HCT116 (cell line): ENCODE data around the gene NDUFB10. TPM values are rescaled to one million over a fixed set of nuclear protein-coding genes. Genes with fewer than 3 reads are reported as not detected.
"Not testable (repeated sequence)": the region's sequence is repeated elsewhere in the genome, so short reads cannot be mapped to it uniquely, and the experiment has no call there.

Source experiments
- ATAC-seq: fragments of 200-7000 bp; cut with Tn5 transposase; 2 replicates; pipeline ENCODE4 v1.9.1; 2020; ENCODE audit warnings: mild to moderate bottlenecking, moderate library complexity
- BruUV-seq: library from RNA; stranded (reverse); fragments of 400-500 nt; replicated peaks from 2 replicates; lab custom pipeline; 2021; lab: Mats Ljungman, UMichigan
- CTCF ChIA-PET: fragments of 300-600 bp; sonication (Branson Sonifier 250); formaldehyde crosslinking; loops from one replicate; lab custom pipeline; 2021; ENCODE audit warnings: antibody characterized with exemption; lab: Charles Lee
- POLR2A ChIA-PET: fragments of 300-600, 350-600 bp; sonication (Branson Sonifier 250); formaldehyde crosslinking; loops from one replicate; lab custom pipeline; 2021; ENCODE audit warnings: antibody characterized with exemption; lab: Charles Lee
- RAD21 ChIA-PET, 2 experiments: fragments of 300-600 bp; sonication (Branson Sonifier 250); formaldehyde crosslinking; loops; one replicate each; lab custom pipeline; 2023; ENCODE audit warnings: low total read pairs in 2 of 2; ENCODE audit not compliant: uncharacterized antibody in 2 of 2, unreplicated experiment in 2 of 2, low non-redundant PET in 1 of 2; lab: Charles Lee
- DNase-seq: peaks from one replicate; pipeline ENCODE4 v3.0.0-alpha.2; 2010; ENCODE audit warnings: low read depth, low spot score
- H2AFZ ChIP-seq: fragments of 200-600 bp; shearing (Covaris generic), sonication (generic); 2 replicates; pipeline ENCODE4 v1.6.1; 2017; ENCODE audit warnings: low read depth, mixed run types, mixed read lengths, antibody characterized with exemption, low read length; ENCODE audit not compliant: poor library complexity, severe bottlenecking
- H3K27ac ChIP-seq: 2 replicates; pipeline ENCODE4 v1.5.1; 2012; ENCODE audit warnings: low read depth, low read length
- H3K27me3 ChIP-seq: fragments of 200-600 bp; sonication (generic); 2 replicates; pipeline ENCODE4 v1.6.1; 2016; ENCODE audit warnings: mixed run types, low read length, mixed read lengths; ENCODE audit not compliant: insufficient read depth
- H3K36me3 ChIP-seq, 2 experiments: fragments of 200-500 bp in 1 of 2; fragments of 200-600 bp in 1 of 2; sonication (Bioruptor generic) in 1 of 2; sonication (generic) in 1 of 2; 2 replicates each; pipeline versions ENCODE4 v1.5.1 to v1.6.1; 2014 to 2016; ENCODE audit warnings: low read length in 2 of 2, inconsistent platforms in 1 of 2, mixed read lengths in 1 of 2, mixed run types in 1 of 2; ENCODE audit not compliant: insufficient read depth in 2 of 2, control insufficient read depth in 1 of 2
- H3K4me1 ChIP-seq, 2 experiments: fragments of 200-600 bp in 1 of 2; sonication (generic) in 1 of 2; 2 replicates each; pipeline versions ENCODE4 v1.5.1 to v1.6.1; 2012 to 2017; ENCODE audit warnings: low read length in 2 of 2, inconsistent platforms in 1 of 2, mild to moderate bottlenecking in 1 of 2, mixed read lengths in 1 of 2, mixed run types in 1 of 2, moderate library complexity in 1 of 2; ENCODE audit not compliant: insufficient read depth in 2 of 2, control insufficient read depth in 1 of 2
- H3K4me2 ChIP-seq: fragments of 200-600 bp; sonication (generic); 2 replicates; pipeline ENCODE4 v1.6.1; 2017; ENCODE audit warnings: mixed run types, low read length, mixed read lengths
- H3K4me3 ChIP-seq, 2 experiments: fragments of 200-600 bp in 1 of 2; sonication (generic) in 1 of 2; replicated peaks in 1 of 2; 2 replicates each; pipeline ENCODE4 v1.5.1; 2011 to 2016; ENCODE audit warnings: low read length in 2 of 2, control low read depth in 1 of 2, low read depth in 1 of 2, mild to moderate bottlenecking in 1 of 2, mixed read lengths in 1 of 2, mixed run types in 1 of 2
- H3K79me2 ChIP-seq: fragments of 200-600 bp; sonication (generic); 2 replicates; pipeline ENCODE4 v1.6.1; 2017; ENCODE audit warnings: mild to moderate bottlenecking, mixed run types, low read length, moderate library complexity, mixed read lengths; ENCODE audit not compliant: insufficient read depth
- H3K9ac ChIP-seq: fragments of 200-600 bp; sonication (generic); 2 replicates; pipeline ENCODE4 v1.6.1; 2016; ENCODE audit warnings: low read length, mixed read lengths
- H3K9me2 ChIP-seq: fragments of 200-600 bp; sonication (generic), shearing (Covaris generic); 2 replicates; pipeline ENCODE4 v1.6.1; 2017; ENCODE audit warnings: mixed run types, mild to moderate bottlenecking, moderate library complexity; ENCODE audit not compliant: insufficient read depth
- H3K9me3 ChIP-seq, 2 experiments: fragments of 200-500 bp in 1 of 2; fragments of 200-600 bp in 1 of 2; sonication (Bioruptor generic) in 1 of 2; sonication (generic) in 1 of 2; 2 replicates each; pipeline ENCODE4 v1.6.1; 2014 to 2017; ENCODE audit warnings: low read length in 2 of 2, mixed read lengths in 2 of 2, inconsistent platforms in 1 of 2, low read depth in 1 of 2, mild to moderate bottlenecking in 1 of 2, mixed run types in 1 of 2, moderate library complexity in 1 of 2; ENCODE audit not compliant: control insufficient read depth in 1 of 2, insufficient read depth in 1 of 2
- H4K20me1 ChIP-seq: fragments of 200-600 bp; sonication (generic), shearing (Covaris generic); 2 replicates; pipeline ENCODE4 v1.6.1; 2017; ENCODE audit warnings: mixed run types, mild to moderate bottlenecking, moderate library complexity; ENCODE audit not compliant: insufficient read depth
- CBX3 ChIP-seq: IDR thresholded peaks from 2 replicates; pipeline ENCODE4 v1.6.1; 2012; ENCODE audit warnings: low read depth
- EGR1 ChIP-seq: IDR thresholded peaks from 2 replicates; pipeline ENCODE4 v1.6.1; 2012; ENCODE audit warnings: low read depth
- ELF1 ChIP-seq: IDR thresholded peaks from 2 replicates; pipeline ENCODE4 v1.6.1; 2012; ENCODE audit warnings: low read depth, borderline replicate concordance
- EZH2phosphoT487 ChIP-seq: fragments of 200-600 bp; IDR thresholded peaks from 2 replicates; pipeline ENCODE4 v1.6.1; 2018; ENCODE audit warnings: antibody characterized with exemption, borderline replicate concordance
- FOSL1 ChIP-seq: IDR thresholded peaks from 2 replicates; pipeline ENCODE4 v1.6.1; 2012; ENCODE audit warnings: low read depth
- POLR2AphosphoS5 ChIP-seq: IDR thresholded peaks from 2 replicates; pipeline ENCODE4 v1.6.1; 2011; ENCODE audit warnings: mild to moderate bottlenecking, low read depth, low read length, moderate library complexity
- RAD21 ChIP-seq: IDR thresholded peaks from 2 replicates; pipeline ENCODE4 v1.6.1; 2012; ENCODE audit warnings: low read depth, mild to moderate bottlenecking
- SIN3A ChIP-seq: IDR thresholded peaks from 2 replicates; pipeline ENCODE4 v1.6.1; 2012; ENCODE audit warnings: low read depth
- SP1 ChIP-seq: IDR thresholded peaks from 2 replicates; pipeline ENCODE4 v1.6.1; 2012; ENCODE audit warnings: low read depth
- TCF7L2 ChIP-seq: IDR thresholded peaks from 2 replicates; pipeline ENCODE4 v1.7.0; 2011; ENCODE audit warnings: borderline replicate concordance, inconsistent platforms; ENCODE audit not compliant: insufficient read depth, insufficient read length; ENCODE audit errors: extremely low read depth
- YY1 ChIP-seq: IDR thresholded peaks from 2 replicates; pipeline ENCODE4 v1.6.1; 2011; ENCODE audit warnings: low read length, low read depth, moderate library complexity, mild to moderate bottlenecking; ENCODE audit not compliant: insufficient replicate concordance; ENCODE audit errors: extremely low read depth
- ZFX ChIP-seq: fragments of 450-650 bp; IDR thresholded peaks from 2 replicates; pipeline ENCODE4 v1.6.1; 2017
- ZNF274 ChIP-seq: fragments of 200-500 bp; sonication (Bioruptor generic); IDR thresholded peaks from 2 replicates; pipeline ENCODE4 v1.6.1; 2014; ENCODE audit warnings: mild to moderate bottlenecking, low read depth, low read length, inconsistent platforms
- intact Hi-C: fragments of 100-400 bp; cut with micrococcal nuclease; formaldehyde crosslinking; loops from 2 replicates; pipeline ENCODE4 v1.10.0; 2022
- total RNA-seq: library from RNA; stranded (reverse); gene quantifications from one replicate; pipeline ENCODE4 v1.2.1, GENCODE V29; 2021; ENCODE audit not compliant: unreplicated experiment
- TF ChIP-seq, protein P1 (sequence below): IDR thresholded peaks from 2 replicates; pipeline ENCODE4 v1.6.1; 2012
- TF ChIP-seq, protein P2 (sequence below): IDR thresholded peaks from 2 replicates; pipeline ENCODE4 v1.6.1; 2012; ENCODE audit warnings: low read depth

NDUFB10 gene
- total RNA-seq, 1 experiment from 2014 or later = 273 TPM

DNA sequence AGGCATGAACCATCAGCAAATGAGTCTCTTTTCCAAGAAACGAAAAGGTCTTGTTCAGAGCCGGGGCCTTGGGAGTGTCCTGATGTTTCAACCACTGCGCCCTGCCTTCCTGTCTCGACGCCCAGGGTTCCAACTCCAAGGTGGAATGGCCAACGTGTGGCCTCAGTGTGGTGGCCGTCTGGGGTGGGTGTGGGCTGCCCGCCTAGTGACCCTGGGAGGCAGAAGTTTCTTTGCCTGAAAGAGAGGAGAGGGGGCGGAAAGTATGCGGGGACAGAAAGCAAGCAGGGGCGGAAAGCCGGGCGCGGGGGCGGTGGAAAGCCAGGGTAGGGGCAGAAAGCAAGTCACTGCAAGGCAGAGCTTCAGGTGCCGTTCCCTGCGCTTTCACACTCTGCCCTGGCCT lies 20.4 kb upstream of the NDUFB10 start:
- no TSS peak for BruUV-seq
- Histone ChIP-seq H3K36me3 (peaks cover 5 to 6% of the 10 kb centered on the region in 2 experiments; a peak in 3 of 4 replicates), H3K9me3 (no peaks in the 10 kb centered on the region), H3K79me2 (no peaks in the 10 kb centered on the region), H3K4me2 (no peak overlapping the region), H3K9ac (no peak overlapping the region), H3K4me1 (peaks cover 25 to 35% of the 10 kb centered on the region in 2 experiments), H3K27ac (no peak overlapping the region), H3K4me3 (no peak overlapping the region), H3K9me2 (no peaks in the 10 kb centered on the region), H2AFZ (no peak overlapping the region), H4K20me1 (no peaks in the 10 kb centered on the region), H3K27me3 (no peaks in the 10 kb centered on the region)
- no peak for DNase-seq
- intact Hi-C loops = no loop called here
- ChIA-PET POLR2A (no interaction called here), CTCF (interaction anchor here (2.1 kb wide), 1 partner anchor 16 kb away, joined by 4 read pairs; no protein-coding TSS in a partner anchor), RAD21 (no interaction called here)
- no peak for ATAC-seq
- TF ChIP-seq, protein P1, sequence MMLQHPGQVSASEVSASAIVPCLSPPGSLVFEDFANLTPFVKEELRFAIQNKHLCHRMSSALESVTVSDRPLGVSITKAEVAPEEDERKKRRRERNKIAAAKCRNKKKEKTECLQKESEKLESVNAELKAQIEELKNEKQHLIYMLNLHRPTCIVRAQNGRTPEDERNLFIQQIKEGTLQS = no peak
- TF ChIP-seq ELF1 (no peak), EGR1 (no peak), RAD21 (no peak), SIN3A (no peak), ZFX (no peak), SP1 (no peak), ZNF274 (no peak), TCF7L2 (no peak), POLR2AphosphoS5 (no peak), FOSL1 (no peak), YY1 (no peak), EZH2phosphoT487 (no peak), CBX3 (no peak)
- TF ChIP-seq, protein P2, sequence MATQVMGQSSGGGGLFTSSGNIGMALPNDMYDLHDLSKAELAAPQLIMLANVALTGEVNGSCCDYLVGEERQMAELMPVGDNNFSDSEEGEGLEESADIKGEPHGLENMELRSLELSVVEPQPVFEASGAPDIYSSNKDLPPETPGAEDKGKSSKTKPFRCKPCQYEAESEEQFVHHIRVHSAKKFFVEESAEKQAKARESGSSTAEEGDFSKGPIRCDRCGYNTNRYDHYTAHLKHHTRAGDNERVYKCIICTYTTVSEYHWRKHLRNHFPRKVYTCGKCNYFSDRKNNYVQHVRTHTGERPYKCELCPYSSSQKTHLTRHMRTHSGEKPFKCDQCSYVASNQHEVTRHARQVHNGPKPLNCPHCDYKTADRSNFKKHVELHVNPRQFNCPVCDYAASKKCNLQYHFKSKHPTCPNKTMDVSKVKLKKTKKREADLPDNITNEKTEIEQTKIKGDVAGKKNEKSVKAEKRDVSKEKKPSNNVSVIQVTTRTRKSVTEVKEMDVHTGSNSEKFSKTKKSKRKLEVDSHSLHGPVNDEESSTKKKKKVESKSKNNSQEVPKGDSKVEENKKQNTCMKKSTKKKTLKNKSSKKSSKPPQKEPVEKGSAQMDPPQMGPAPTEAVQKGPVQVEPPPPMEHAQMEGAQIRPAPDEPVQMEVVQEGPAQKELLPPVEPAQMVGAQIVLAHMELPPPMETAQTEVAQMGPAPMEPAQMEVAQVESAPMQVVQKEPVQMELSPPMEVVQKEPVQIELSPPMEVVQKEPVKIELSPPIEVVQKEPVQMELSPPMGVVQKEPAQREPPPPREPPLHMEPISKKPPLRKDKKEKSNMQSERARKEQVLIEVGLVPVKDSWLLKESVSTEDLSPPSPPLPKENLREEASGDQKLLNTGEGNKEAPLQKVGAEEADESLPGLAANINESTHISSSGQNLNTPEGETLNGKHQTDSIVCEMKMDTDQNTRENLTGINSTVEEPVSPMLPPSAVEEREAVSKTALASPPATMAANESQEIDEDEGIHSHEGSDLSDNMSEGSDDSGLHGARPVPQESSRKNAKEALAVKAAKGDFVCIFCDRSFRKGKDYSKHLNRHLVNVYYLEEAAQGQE = no peak

DNA sequence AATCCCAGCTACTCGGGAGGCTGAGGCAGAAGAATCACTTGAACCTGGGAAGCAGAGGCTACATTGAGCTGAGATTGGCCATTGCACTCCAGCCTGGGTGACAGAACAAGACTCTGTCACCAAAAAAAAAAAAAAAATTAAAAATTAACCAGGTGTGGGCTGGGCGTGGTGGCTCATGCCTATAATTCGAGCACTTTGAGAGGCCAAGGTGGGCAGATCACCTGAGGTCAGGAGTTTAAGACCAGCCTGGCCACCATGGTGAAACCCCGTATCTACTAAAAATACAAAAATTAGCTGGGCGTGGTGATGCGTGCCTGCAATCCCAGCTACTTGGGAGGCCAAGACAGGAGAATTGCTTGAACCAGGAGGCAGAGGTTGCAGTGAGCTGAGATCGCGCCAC lies 19.5 kb upstream of the NDUFB10 start:
- DNase-seq, H3K36me3 ChIP-seq, H3K4me3 ChIP-seq, H3K79me2 ChIP-seq, H3K27ac ChIP-seq, intact Hi-C loops, H3K4me2 ChIP-seq, H3K9me2 ChIP-seq, H4K20me1 ChIP-seq, H3K9me3 ChIP-seq, H3K9ac ChIP-seq, BruUV-seq, ATAC-seq, H2AFZ ChIP-seq, H3K27me3 ChIP-seq: not testable (repeated sequence)
- peaks cover 24 to 37% of the 10 kb centered on the region in 2 experiments for H3K4me1 ChIP-seq
- ChIA-PET POLR2A (interaction anchor here (0.9 kb wide), 1 partner anchor 25 kb away, joined by 3 read pairs; the partner anchor contains the start of gene RPS2), CTCF (interaction anchor here (2.1 kb wide), 1 partner anchor 17 kb away, joined by 4 read pairs; no protein-coding TSS in a partner anchor), RAD21 (interaction anchor here in 1 of 2 experiments (0.7 kb wide), 1 partner anchor 52 kb away, joined by 3 read pairs; no protein-coding TSS in a partner anchor)
